ENCODE data around the gene SDHAF1. TPM values are rescaled to one million over a fixed set of nuclear protein-coding genes. Genes with fewer than 3 reads are reported as not detected.

Gene SDHAF1, protein sequence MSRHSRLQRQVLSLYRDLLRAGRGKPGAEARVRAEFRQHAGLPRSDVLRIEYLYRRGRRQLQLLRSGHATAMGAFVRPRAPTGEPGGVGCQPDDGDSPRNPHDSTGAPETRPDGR
- total RNA-seq, result 16.9 and 17.0 TPM in 2 replicates

DNA sequence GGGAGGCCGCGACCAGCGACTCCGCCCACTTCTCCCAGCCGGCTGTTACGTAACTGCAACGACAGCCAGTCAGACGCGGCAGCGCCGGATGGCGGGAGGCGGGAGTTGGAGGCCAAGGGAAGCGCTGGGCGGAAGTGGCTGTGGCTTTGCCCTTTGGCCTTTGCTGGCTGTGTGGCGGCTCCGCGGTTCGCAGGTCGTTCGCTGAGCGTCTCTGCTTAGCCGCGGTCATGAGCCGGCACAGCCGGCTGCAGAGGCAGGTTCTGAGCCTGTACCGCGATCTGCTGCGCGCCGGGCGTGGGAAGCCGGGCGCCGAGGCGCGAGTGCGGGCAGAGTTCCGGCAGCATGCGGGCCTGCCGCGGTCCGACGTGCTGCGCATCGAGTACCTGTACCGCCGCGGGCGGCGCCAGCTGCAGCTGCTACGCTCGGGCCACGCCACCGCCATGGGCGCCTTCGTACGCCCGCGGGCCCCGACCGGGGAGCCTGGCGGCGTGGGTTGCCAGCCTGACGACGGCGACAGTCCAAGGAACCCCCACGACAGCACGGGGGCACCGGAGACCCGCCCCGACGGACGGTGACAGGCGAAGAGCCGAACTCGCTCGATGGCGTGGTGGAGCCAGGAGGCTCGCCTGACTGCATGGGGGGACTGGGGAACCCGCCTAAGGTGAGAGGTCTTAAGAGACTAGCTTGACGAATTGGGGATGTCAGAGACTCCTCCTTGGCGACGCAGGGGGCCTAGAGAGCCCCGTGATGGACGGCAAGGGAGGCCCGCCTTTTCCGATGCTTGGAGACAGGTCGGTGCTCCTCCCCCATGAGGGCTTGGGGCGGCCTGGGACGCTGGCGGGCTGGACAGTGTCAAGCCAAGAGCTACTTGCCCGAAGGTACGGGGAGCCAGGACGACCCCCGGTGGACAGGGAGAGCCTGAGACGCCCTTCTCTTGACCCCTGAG is at the start of gene SDHAF1:
Gene SDHAF1 (plus strand): TSS at position 141 of the 946 bp plus-strand sequence. CDS start 87 bp downstream, at position 228.

DNA sequence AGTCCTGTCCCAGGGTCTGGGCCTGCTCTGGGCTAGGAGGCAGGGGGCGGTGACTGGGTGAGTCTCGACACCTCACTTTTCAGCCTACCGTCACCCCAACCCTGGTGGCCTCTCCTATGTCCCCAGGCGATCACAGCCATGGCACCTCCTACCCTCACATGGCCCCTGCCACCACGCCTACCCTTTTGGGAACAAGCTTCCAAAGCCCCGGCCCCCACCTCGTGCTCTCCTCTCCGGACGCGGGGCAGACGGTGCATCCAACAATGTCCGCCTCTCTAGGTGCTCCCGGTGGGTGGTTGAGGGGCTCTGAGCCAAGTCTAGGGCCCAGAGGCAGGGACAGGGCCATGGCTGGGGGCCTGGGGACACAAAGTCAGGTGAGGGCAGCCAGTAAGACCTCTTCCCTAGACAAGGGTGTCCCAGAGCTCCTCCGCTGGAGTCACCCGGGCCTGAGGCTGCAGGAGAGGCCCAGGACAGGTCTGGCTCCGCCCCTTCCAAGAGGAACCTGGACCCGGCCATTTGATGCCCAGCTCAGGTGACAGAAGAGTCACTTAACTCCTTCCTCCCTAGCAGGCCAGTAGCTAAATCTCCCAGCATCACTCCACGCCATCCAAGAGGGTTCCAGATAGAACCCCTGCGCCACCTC is 13.5 kb downstream of the SDHAF1 start, which contains the start of gene SYNE4:
Gene SYNE4 (minus strand): TSS at position 478 of the 643 bp plus-strand sequence. CDS start 132 bp downstream, at position 346.

DNA sequence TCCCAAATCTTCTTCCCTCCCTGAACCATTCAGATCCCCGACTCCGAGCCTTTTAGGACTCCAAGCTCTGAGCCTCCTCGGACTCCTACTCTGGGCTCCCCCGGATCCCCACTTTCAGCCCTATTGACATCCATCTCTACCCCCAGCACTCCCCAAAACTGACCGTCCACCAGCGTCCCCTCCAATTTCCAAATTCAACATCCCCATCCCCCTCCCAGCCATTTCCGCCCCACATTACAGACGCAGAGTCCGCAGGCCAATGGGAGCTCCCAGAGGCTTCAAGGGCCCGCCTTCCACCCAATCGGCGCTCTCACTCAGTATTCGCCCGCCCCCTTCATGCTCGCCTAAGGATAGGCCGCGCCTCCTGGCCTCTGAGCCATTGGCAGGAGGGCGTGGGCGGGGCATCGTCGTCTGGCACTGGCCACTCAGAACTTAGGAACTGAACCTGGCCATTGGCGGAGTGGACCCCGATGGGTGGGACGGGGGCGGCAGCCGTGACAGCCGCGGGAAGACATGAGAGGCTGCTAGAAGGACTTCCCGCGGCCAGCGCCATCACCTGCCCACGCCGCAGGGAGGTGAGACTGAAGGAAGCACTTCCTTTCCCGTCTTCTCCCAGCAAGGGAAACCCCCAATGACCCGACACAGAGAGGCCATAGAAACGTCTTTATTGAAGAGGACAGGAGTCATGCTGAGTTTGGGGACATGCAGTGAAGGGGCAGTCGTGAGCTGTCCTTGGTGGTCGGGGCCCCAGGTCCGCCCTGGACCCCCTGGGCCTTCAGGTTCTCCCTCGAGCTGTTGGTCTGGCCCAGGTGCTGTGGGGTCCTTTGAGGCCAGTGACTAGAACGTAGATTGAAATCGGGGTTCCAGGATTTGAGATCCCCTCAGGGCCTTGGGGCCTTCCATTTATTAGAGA is 19.3 kb downstream of the SDHAF1 start, which contains the start of gene ALKBH6:
Gene ALKBH6 (minus strand): TSS at position 202 of the 913 bp plus-strand sequence. CDS start 816 bp downstream, outside the sequence.

DNA sequence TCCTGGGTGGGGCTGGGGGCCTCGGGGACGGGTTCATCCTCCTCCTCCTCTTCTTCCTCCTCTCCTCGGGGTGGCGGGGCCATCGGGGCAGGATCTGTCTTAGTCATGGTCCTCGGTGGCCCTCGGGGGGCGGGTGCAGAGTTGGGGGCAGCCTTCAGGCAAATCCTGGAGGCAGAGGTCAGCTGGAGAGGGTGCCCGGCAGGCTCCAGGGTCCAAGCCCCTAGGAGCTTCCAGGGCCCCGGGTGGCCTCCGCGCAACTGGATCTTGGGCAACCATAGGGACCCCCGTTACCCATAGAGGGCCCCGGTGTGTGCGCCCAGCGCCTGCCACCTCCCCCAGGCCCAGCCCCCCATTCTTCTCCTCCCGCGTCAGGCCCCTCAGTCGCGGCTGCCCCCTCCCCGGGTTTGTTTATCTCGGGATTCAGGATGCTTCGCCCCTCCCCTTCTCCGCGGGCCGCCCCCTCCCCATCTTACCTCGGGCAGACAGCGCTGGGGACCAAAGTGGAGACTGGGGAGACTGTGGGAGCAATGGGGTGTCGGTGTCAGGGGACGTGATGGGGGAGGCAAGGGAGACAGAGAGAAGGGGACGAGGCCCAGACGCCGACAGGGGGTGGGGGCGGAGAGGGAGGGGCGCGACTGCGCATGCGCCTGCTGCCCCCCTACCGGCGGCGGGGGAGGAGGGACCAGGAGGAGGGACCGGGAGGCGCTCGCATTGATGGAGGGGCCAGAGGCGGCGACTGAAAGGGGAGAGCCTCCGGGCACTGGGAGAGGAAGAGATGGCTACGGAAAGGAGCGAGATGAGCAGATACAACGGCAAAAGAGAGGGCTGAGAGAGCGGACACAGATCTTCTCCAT is 37.5 kb downstream of the SDHAF1 start, which contains the start of gene CLIP3:
Gene CLIP3 (minus strand): TSS at position 623 of the 854 bp plus-strand sequence. CDS start 516 bp downstream, at position 107.

Small RNA genes within 50 kb of the gene (small RNA-seq; reads per million reads assigned to genes)
- not detected for gene AF038458.1

Other genes with a start within 250 kb of the SDHAF1 start
- 4.8 and 9.5 TPM in 2 replicates for gene U2AF1L4, start 249.8 kb upstream of the SDHAF1 start, total RNA-seq
- 12.5 and 13.3 TPM in 2 replicates for gene PSENEN, start 249.5 kb upstream of the SDHAF1 start, total RNA-seq
- gene LIN37, start 246.6 kb upstream of the SDHAF1 start, total RNA-seq, result 10.1 and 12.2 TPM in 2 replicates
- 34.6 and 52.4 TPM in 2 replicates for gene HSPB6, start 238.2 kb upstream of the SDHAF1 start, total RNA-seq
- gene PROSER3, start 237.0 kb upstream of the SDHAF1 start, total RNA-seq, result 7.6 and 9.3 TPM in 2 replicates
- 1.3 and 2.4 TPM in 2 replicates for gene ARHGAP33, start 219.6 kb upstream of the SDHAF1 start, total RNA-seq
- not detected in 2 replicates for gene PRODH2, start 182.3 kb upstream of the SDHAF1 start, total RNA-seq
- gene NPHS1, start 142.7 kb upstream of the SDHAF1 start, total RNA-seq, result not detected in 2 replicates
- gene KIRREL2, start 138.3 kb upstream of the SDHAF1 start, total RNA-seq, result under 0.01 TPM in 2 replicates
- gene APLP1, start 126.6 kb upstream of the SDHAF1 start, total RNA-seq, result 4.1 and 6.5 TPM in 2 replicates
- gene NFKBID, start 94.6 kb upstream of the SDHAF1 start, total RNA-seq, result 6.3 TPM in 2 replicates
- 0.91 and 1.4 TPM in 2 replicates for gene HCST, start 92.7 kb upstream of the SDHAF1 start, total RNA-seq
- gene TYROBP, start 86.9 kb upstream of the SDHAF1 start, total RNA-seq, result not detected in 2 replicates
- gene LRFN3, start 58.8 kb upstream of the SDHAF1 start, total RNA-seq, result 3.2 and 5.9 TPM in 2 replicates
- gene SYNE4, start 13.6 kb downstream of the SDHAF1 start, total RNA-seq, result 0.13 TPM in 1 of 2 replicates, not detected in the other
- gene ALKBH6, start 19.0 kb downstream of the SDHAF1 start, total RNA-seq, result 10.8 and 11.4 TPM in 2 replicates
- 8.2 and 11.5 TPM in 2 replicates for gene CLIP3, start 37.7 kb downstream of the SDHAF1 start, total RNA-seq
- gene THAP8, start 59.1 kb downstream of the SDHAF1 start, total RNA-seq, result 4.0 and 4.6 TPM in 2 replicates
- gene WDR62, start 59.7 kb downstream of the SDHAF1 start, total RNA-seq, result 3.5 and 5.0 TPM in 2 replicates
- not detected in 2 replicates for gene OVOL3, start 116.0 kb downstream of the SDHAF1 start, total RNA-seq
- gene POLR2I, start 119.7 kb downstream of the SDHAF1 start, total RNA-seq, result 14.8 and 24.6 TPM in 2 replicates
- gene TBCB, start 120.3 kb downstream of the SDHAF1 start, total RNA-seq, result 95.0 and 105 TPM in 2 replicates
- gene CAPNS1, start 144.9 kb downstream of the SDHAF1 start, total RNA-seq, result 293 and 453 TPM in 2 replicates
- 13.7 and 21.0 TPM in 2 replicates for gene COX7A1, start 157.3 kb downstream of the SDHAF1 start, total RNA-seq
- gene ZNF565, start 219.5 kb downstream of the SDHAF1 start, total RNA-seq, result 7.1 and 7.4 TPM in 2 replicates
- 71.6 and 109 TPM in 2 replicates for gene ZNF146, start 219.9 kb downstream of the SDHAF1 start, total RNA-seq

Data from articular chondrocyte of knee joint (primary cell).